CD4-positive, alpha-beta T cell treated with Interleukin-4 for 4 hours (primary cell): ENCODE results near the gene SNRPD2.
"Not testable (repeated sequence)": the region's sequence is repeated elsewhere in the genome, so short reads cannot be mapped to it uniquely, and the experiment has no call there.

Experiments
- DNase-seq: peaks from one replicate; pipeline ENCODE4 v3.0.0-alpha.2; 2020

Gene SNRPD2

DNA sequence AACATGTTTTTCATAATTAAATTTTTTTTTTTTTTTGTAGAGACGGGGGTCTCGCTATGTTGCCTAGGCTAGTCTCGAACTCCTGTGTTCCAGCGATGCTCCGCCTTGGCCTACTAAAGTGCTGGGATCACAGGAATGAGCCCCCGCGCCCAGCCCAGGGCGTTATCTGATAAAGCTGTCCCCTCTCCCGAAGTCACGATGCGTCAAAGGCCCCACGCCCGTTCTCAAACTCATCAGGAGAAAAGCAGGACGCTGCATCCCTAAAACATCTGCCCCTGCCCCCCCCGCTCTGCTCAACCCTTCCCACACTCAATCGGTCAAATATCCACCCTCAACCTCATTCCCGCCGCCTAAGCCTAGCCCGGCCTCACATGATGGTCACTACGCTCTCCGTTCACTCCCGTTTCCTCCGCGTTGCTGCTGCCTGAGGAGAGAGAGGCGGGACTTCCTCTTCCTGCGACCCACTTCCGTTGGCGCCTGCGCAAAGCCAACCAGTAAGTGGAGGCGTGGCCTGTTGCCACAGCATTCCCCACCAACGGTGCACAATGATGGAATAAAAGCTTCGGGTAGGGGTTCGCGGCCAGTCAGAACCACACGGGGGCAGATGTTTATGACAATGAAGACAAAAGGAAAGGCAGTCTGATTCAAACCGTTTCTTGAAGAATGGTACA lies at the start of gene SNRPD2:
Gene SNRPD2, minus strand, starts transcription at position 438 of the 671 bp plus-strand sequence. Its CDS starts 65 bp downstream, at position 373.
- peak; percentile 90 for DNase-seq

DNA sequence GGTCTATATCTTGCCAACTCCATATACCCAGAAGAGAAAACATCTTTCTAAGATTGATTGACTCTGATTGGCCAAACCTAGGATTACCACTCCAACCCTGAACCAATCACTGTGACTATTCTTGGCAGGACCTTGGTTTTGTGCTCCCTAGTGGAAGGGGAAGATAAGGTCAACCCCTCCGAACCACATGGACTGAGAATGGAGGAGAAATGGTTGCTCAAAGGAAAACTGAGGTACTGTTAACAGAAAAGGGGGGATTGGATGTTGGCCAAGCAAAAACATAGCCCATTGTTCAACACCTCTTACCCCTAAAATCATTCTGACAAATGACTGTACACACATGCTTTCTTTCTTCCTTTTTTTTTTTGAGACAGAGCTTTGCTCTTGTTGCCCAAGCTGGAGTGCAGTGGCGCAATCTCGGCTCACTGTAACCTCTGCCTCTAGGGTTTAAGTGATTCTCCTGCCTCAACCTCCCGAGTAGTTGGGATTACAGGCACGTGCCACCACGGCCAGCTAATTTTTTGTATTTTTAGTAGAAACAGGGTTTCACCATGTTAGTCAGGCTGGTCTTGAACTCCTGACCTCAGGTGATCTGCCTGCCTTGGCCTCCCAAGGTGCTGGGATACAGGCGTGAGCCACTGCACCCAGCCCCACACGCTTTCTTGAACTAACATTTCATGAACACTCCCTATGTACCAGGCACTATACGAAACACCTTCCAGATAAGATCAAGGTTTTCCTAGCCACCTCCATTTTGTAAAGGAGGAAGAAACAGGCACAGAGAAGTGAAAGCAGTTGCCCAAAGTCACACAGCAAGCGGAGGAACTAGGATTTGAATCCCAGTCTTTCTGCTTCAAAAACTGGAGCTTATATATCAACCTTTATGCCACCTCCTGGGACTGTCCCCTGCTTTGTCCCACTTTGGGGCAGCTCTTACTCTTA lies 48.0 kb upstream of the SNRPD2 start:
- no peak for DNase-seq

DNA sequence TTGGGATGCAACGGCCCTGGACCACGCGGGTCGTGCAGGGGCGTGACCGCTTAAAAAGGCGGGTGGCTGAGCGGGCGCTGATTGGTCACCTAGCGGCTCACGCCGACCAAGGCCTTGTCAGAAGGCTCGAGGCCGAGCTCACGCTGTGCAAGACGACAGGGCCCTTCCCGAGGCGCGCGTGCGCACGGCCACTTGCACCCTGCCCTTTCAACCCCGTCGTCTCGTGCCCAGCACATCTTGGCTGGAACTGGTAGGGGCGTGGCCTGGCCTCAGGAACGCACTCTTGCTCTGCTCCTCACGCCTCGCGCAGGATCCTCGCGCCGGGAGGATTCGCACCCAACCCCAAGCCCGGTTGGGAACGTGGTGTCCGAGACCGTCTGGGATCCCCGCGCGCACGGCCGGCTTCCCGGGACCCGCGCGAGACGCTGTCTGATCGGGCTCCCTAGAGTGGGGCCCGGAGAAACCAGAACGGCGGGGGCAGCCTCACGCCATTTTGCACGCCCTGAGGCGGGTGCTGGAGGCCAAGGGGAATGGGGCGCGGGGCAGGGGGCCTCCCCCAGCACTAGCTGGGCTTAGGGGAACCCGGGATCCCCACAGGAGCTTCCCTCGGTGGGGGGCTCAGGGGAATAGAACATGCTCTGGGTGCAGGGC lies 41.5 kb upstream of the SNRPD2 start, which contains the start of gene MEIOSIN:
Gene MEIOSIN, plus strand, starts transcription at position 280 of the 651 bp plus-strand sequence. CDS start 1,938 bp downstream, outside the sequence.
- DNase-seq: no peak

DNA sequence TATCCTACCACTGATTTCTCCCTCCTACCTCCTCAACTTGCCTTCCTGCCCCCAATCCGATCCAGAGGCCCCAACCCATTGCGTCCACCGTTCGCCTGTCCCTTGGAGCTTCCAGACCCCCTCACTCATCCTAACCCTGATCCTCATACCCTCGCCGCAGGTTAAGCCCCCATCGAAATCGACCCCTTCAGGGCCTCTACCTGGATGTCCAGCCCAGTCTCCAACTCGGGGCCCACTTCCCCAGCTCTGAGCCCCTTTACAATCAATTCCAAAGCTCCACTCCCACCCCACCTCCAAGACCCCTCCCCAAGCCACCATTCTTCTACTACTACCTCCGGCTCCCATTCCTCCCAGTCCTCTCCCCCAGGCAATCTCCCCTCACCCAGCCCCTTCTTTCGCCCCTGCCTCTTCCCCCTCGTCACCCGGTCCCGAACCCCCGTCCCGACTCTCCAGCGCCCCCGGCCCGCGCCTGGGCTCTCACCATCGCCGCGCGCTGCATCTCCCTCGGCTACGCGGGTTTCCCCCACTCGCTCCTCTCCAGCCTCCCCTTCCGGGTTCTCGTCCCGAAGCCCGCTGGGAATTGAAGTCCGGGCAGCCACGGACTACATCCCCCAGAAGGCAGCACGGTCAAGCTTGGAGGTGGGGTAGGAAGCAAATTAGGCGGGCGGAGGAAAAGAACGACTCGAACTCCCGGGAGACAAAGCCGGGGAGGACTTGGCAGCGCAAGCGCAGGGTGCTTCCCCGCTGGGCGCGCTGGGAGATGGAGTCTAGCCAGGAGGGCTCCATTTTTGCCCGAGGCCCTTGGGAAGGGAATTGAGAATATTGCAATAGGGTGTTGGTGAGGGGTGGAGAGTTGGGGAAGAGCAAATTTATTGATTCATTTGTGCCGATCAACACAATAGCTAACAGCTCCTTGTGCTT lies 38.9 kb upstream of the SNRPD2 start, which contains the start of gene FBXO46:
Gene FBXO46, minus strand, starts transcription at position 529 of the 921 bp plus-strand sequence. CDS start 17,401 bp downstream, outside the sequence.
- peak; percentile 96 for DNase-seq

DNA sequence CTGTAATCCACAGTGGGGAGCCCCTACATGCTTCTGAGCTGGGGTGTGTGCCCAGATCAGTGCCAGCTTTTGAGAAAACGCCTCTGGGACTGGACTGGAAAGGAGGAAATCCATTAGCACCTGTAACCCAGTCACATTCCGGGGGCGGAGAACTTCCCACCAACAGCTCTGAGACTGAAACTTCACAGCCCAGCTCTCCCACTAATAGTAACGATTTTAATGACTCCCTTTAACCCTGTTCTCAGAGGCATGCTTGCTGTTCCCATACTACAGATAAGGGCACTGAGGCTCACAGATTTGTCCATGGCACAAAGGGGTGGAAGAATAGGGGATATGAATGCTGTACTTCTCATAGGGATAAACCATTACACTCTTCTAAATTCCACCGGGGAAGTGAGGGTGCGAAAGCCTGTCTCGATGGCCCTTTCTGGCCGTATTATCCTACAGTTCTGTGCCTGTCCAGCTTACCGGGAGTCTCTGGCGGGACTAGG lies 38.1 kb upstream of the SNRPD2 start:
- DNase-seq: no peak

DNA sequence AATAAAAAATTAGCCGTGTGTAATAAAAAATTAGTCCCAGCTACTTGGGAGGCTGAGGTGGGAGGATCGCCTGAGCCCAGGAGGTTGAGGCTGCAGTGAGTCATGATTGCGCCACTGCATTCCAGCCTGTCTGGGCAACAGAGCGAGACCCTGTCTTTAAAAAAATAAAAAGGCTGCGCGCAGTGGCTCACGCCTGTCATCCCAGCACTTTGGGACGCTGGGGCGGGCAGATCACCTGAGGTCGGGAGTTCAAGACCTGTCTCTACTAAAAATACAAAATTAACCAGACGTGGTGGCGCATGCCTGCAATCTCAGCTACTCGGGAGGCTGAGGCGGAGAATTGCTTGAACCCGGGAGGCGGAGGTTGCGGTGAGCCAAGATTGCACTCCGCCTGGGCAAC lies 36.9 kb upstream of the SNRPD2 start:
- not testable (repeated sequence) for DNase-seq

DNA sequence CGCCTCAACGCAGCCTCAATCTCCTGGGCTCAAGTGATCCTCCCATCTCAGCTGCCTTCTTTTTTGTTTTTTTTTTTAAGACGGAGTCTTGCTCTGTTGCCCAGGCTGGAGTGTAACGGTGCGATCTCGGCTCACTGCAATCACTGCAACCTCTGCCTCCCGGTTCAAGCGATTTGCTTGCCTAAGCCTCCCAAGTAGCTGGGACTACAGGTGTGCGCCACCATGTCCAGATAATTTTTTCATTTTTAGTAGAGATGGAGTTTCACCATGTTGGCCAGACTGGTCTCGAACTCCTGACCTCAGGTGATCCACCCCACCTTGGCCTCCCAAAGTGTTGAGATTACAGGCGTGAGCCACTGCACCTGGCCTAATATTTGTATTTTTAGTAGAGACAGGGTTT lies 28.3 kb upstream of the SNRPD2 start:
- DNase-seq: not testable (repeated sequence)

DNA sequence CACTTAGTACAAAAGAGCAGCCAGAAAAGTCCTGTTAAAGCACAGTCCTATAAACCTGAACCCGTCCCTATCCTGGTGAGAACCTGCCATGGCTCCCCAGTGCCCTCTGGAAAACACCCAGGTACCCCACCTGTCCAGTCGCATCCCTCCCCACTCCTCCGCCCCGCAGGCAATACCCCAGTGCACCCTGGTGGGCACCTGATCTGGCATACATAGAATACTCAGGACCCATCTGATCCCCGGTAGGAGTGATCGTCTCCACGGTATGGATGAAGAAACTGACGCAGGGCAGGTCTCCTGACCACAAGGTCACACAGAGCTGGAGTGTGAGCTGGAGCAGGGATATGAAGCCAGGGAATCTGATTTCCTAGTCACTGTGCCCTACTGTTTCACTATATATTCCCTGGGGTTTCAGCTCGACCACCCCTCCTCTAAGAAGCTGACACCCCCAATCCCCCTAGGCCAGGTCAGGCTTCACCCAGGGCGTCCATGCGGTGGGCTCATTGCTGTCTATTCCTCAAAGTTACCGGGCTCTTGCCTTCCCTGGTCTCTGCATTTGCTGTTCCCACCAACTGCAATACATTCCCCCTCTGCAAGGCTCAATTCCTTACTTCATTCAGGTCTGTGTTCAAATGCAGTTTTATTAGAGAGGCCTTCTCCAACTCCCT lies 26.4 kb upstream of the SNRPD2 start:
- DNase-seq: no peak

DNA sequence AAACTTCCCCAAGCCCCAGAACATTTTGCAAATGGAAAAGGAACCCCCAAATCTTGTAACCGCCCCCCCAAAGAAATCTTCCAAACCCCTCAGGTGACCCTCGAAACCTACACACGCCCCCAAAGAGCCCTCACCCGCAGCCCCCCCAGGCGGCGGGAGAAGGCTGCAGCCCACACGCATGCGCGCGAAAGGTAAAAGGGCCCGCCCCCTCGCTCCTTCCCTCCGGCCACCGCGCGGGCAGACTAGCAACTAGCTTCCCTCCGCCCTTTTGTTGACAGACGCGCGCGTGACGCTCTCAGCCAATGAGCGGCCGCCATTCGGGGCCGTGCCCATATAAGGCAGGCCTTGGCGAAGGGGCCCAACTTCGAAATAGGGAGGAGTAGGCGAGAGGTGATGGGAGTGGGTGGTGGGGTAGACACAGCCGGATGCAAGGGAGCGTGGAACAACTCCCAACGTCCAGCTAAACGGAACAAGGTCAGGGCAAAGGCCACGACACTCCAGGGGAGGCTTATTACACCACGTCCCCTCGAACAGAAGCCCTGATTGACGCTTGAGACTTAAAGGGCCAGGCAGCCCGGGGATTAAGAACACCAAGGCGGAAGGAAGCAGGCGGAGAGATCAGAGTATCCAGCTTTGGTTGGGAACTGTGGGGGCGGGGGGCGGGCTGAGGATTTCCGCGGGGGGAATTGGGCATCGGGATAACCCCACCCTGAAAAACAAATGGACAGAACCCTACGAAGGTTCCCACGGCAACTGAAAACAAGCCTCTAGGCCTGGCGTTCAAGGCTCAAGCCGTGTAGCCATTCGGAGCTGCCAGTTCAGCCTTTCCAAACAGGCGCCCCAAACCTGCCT lies 25.6 kb upstream of the SNRPD2 start:
- peak; percentile 99 for DNase-seq

DNA sequence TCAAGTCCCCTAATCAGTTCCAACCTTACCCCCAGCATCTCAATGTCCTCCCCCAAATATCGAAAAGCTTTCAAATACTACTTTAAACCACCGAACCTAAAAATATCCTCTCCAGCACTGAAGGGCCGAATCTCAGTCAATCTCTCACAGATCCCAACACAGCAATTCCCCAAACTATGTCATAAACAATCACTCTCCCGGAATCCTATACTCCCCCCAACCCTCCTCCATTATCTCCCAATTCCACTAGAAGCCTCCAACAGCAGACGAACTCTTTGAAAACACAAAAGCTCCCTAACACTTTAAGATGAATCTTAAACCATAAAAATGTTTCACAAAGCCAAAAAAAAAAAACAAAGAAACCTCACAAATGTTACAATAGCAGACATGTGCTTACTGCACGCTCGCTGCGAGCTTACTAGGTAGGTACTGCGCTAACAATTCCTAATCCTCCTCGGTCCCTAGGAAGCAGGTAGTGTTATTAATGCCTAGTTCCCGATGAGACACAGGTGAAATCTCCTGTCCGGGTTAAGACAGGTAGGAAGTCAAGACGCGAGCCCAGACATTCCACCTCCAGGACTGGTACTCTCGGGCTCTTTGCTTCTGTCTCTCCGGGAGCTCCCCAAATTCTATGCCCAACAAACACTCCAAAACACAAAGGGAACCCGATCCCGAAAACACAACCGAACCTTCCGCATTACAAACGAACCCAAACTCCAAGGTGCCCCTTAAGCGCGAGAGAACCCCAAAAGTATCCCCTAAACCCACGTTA lies 24.8 kb upstream of the SNRPD2 start:
- no peak for DNase-seq

DNA sequence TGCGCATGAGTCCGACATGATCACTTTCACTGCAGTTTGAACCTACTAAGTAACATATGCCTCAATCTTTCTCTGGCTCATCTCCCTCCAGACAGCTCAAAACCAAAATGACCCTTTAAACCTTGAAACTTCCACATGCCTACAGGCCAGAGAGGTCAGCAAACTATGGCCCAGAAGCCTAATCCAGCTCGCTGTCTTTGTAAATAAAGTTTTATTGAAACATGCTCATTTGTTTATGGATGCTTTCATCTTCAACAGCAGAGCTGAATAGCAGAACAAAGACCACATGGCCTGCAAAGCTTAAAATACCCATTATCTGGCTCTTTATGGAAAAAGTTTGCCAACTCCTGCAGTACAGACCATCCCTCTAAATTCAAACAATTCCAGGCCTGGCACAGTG lies 23.4 kb upstream of the SNRPD2 start:
- no peak for DNase-seq

DNA sequence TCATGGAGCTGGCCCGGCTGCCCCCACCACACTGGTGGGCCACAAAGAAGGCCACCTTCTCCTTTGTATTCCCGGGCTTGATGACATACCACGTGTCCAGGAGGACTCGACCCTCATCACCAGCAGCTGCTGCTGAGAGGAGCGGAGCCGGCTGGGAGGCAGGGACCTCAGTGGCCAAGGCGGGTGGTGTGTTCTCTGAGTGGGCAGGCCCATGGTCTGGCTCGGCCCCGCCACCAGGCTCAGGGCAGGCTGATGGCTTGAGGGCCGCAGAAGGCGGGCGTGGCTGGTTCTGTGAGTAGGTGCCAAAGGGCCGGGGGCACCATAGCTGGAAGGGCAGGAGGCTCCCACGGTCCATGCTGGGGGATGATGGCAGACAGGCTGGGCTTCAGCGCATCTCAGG lies 21.4 kb upstream of the SNRPD2 start:
- DNase-seq: no peak

DNA sequence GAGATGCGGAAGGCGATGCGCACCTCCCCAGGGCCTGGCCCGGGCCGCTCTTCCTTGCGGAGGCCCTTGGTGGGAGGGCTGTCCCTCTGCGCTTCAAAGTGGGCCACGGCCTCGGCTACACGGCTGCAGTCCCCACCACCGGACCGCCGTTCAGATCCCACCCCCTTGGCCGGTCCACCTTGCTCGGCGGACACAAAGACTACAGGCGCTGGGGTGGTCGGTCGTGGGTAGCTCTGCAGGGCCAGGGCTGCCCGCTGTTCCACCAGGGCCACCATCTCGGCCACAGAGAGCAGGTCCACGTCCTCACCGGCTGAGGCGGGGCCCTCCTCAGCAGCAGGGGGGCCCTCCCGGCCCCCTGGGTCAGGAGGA lies 20.9 kb upstream of the SNRPD2 start:
- DNase-seq: no peak

DNA sequence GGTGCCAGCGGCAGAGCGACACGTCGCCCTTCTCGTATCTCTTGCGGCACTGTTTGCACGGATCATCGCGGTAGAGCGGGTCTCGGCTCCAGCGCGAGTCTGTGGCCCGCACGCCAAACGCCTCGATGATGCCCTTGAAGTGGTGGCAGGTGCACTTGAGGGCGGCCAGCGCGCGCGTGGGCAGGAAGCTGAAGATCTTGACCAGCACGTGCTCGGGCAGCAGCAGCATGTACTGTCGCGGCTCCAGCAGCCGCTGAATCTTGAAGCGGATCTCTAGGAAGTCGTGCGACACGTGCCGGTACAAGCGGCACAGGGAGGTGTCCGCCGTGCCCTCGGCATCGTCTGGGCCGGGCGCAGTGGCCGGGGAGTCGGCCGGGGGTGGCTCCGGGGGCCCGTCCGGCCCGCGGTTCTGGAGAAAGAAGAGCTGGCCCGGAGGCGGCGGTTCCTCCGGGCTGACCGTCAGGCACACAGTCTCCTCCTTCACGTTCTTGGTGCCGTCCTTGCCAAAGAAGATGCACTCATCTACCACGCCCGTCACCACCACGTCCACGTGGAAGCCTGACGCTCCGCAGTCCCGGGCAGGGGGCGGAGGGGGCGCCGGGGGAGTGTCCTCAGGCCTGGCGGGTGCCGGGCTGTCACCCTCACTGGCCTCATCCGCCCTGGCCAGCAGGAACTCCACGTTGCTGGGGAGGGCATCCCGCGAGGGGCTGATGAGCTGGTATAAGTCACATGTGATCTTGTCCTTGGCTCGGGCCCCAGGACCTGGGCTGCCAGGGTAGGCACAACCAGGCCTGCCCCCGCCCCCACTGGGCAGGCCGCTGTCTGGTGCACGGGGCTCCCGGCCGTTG lies 20.3 kb upstream of the SNRPD2 start:
- no peak for DNase-seq

DNA sequence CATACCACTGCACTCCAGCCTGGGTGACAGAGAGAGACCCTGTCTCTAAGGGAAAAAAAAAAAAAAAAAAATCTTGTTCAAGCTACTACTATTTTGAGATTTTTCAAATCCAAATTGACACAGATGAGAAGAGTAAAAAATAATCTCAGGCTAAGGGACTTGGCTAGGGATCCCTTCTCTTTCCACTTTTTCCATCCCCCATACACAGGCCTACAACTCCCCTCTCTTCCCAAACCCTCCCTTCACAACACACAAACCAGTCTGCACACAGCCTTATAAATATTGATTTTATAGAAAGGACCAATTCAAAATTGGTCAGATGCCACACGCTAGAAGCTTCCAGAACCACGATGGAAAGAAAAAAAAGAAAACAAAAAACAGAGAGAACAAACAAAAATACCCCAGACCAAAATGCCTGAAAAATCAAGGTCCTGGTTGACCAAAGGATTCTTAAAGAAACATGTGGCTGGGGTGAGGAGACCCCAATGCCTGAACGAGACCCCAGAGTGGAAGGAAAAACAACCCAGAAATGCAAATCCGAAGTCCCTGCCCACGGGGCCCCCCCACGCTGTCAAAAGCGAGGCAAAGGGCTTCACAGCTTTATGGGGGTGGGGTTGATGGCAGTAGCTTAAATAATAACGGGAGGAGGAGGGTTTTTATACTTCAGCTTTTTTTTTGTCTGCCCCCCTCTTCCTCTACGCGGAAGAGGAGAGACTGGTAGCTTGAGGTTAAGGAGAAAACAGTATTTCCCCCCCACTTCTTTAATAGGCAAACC lies 18.8 kb upstream of the SNRPD2 start:
- DNase-seq: no peak

DNA sequence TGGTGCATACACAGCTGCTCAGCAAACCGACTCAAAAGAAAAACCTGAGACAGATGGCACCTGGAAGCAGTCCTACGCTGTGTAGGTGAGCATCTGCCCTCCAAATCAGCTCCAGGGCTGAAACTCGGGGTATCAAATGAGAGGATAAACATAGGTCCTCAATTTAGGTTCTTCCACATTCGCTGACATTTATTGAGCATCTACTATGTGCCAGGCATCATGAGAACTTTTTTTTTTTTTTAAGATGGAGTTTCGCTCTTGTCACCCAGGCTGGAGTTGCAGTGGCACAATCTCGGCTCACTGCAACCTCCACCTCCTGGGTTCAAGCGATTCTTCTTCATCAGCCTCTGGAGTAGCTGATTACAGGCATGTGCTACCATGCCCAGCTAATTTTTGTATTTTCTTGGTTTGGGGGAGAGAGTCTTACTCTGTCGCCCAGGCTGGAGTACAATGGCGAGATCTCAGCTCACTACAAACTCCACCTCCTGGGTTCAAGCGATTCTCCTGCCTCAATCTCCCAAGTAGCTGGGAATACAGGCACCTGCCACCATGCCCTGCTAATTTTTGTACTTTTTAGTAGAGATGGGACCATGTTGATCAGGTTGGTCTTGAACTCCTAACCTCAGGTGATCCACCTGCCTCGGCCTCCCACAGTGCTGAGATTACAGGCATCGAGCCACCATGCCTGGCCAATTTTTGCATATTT lies 14.1 kb upstream of the SNRPD2 start:
- DNase-seq: no peak

DNA sequence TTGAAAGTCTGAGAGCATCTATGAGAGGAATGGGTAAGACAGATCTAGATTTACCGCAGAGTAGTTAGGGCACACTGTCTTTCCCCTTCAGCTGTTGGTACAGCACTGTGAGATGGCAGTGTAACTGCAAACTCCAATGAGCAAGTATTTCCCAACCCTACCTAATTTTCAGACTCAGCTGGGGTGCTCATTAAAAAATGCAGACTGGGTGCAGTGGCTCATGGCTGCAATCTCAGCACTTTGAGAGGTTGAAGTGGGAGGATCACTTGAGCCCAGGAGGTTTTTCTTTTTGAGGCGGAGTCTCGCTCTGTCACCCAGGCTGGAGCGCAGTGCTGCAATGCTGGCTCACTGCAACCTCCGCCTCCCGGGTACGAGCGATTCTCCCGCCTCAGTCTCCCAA lies 13.4 kb upstream of the SNRPD2 start:
- DNase-seq: no peak
